ENCODE measurements around the gene LRRC15.

DNA sequence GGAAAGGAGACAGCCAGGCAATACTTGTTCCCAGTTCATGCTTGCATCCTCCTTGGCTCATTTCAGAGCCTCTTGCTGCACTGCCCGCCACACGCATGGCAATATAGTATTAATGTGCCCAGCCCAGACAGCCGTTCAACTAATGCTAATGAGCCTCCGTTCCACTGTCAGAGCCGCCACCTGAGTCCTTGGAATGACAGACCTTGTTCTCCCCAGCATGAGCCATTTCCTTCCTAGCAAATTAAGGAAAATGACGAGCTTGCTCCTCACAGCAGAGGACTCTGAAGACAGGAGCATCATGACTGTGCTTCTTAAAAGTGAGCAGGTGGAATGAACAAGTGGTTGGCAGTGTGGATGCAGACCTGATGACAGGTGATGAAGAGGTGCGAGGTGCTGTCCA is 10.8 kb upstream of the LRRC15 start:
- TF ChIP-seq, protein P1, sequence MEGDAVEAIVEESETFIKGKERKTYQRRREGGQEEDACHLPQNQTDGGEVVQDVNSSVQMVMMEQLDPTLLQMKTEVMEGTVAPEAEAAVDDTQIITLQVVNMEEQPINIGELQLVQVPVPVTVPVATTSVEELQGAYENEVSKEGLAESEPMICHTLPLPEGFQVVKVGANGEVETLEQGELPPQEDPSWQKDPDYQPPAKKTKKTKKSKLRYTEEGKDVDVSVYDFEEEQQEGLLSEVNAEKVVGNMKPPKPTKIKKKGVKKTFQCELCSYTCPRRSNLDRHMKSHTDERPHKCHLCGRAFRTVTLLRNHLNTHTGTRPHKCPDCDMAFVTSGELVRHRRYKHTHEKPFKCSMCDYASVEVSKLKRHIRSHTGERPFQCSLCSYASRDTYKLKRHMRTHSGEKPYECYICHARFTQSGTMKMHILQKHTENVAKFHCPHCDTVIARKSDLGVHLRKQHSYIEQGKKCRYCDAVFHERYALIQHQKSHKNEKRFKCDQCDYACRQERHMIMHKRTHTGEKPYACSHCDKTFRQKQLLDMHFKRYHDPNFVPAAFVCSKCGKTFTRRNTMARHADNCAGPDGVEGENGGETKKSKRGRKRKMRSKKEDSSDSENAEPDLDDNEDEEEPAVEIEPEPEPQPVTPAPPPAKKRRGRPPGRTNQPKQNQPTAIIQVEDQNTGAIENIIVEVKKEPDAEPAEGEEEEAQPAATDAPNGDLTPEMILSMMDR (IDR thresholded peaks at IDR 0.05): no peak
- no peak for TF ChIP-seq POLR2A (IDR thresholded peaks at IDR 0.05)

All from transverse colon (tissue), 3 donors.